Stimulated activated CD8-positive, alpha-beta memory T cell treated with anti-CD3 and anti-CD28 coated beads, Interleukin-7, amount 100 ng/mL, for 1 hour (primary cell): ENCODE data around the gene CACNA2D3.

Experiments
- DNase-seq, 2 donors: peaks; one replicate each; pipeline ENCODE4 v3.0.0-alpha.2; 2020; ENCODE audit warnings: low read depth in 2 of 2

CACNA2D3 gene

DNA sequence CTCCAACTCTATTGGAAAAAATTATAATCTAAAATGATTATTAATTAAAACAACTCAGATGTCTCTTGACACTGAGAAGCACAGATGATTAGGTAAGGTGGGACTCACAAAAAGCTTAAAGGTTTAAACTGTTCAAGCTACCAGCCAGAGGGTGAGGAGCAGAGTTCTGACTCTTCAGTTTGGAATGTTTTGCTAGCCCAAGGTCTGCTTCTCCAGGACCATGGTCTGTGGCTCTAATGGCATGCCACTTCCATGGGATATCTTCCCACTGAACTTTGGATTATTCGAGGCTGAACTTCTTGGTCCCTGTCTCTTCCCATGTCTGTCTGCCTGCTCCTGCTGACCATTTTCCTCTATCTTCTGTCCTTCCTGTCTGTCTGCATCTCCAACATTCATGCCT lies 49.2 kb downstream of the CACNA2D3 start:
- DNase-seq, result no peak

GRCh38 chr3:54171951-54172350 lies 49.6 kb downstream of the CACNA2D3 start:
- no peak for DNase-seq

DNA sequence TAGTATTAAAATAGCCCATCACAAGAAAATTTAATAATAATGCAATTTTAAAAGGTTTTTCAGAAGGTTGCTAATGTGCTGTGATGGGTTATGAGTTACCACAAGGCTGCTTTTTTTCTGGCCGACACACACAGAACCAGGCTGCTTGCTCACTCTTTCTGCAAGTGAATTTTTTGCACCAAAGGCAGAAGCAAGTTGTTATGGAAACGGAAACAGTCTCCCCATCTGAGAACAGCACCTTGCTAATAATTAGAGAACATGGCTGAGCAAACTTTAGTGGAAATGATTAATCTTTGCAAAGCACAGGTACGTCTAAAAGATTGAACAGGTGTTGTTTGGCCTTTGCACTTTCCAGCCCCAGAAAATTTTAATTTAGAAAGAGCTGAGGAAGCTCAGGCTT lies 51.0 kb downstream of the CACNA2D3 start:
- no peak for DNase-seq

DNA sequence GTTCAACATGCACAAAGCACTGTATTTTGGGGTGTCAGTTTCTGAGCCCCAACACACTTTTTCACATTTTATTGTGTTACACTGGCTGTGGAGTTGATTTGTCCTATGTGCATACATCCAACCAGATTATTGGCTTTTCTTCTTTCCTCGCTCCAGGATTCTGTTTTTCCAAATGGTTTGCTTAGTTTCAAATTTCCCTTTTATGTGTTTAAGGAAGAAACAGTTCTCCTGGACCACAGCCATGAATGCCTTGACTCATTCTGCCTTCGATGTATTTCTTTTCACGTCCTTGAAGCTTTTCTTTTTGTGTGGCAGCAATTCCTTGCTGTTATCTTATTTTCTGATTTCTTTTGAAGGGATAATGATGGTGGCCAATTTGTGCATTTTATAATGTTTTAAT lies 53.8 kb downstream of the CACNA2D3 start:
- no peak for DNase-seq

GRCh38 chr3:54177816-54178215 lies 55.5 kb downstream of the CACNA2D3 start:
- DNase-seq, result no peak

GRCh38 chr3:54178376-54178775 lies 56.0 kb downstream of the CACNA2D3 start:
- DNase-seq, result no peak

GRCh38 chr3:54180921-54181320 lies 58.6 kb downstream of the CACNA2D3 start:
- DNase-seq, result no peak

- DNase-seq, result no peak
These were observed 59.9 kb downstream of the CACNA2D3 start for GRCh38 chr3:54182242-54182641.

- no peak for DNase-seq
These were observed 63.4 kb downstream of the CACNA2D3 start for GRCh38 chr3:54185740-54186139.

- DNase-seq, result no peak
These were observed 65.9 kb downstream of the CACNA2D3 start for GRCh38 chr3:54188176-54188791.

DNA sequence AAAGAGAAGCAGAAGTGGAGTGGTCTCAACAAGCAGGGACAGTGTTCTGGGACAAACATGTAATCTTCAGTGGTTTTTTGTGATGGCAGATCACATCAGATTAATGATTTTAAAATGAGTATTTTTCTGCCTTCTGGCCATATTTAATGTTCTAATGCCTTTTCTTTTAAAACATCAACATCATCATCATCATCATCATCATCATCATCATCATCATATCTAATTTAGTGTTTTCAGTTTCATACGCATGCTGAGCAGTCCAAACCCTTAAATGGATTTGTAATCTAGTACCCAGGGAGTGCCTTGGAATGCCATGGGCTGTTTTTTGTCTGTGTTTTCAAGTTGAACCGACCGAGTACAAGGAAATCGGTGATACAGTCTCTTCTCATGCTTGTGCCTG lies 68.9 kb downstream of the CACNA2D3 start:
- no peak for DNase-seq

DNA sequence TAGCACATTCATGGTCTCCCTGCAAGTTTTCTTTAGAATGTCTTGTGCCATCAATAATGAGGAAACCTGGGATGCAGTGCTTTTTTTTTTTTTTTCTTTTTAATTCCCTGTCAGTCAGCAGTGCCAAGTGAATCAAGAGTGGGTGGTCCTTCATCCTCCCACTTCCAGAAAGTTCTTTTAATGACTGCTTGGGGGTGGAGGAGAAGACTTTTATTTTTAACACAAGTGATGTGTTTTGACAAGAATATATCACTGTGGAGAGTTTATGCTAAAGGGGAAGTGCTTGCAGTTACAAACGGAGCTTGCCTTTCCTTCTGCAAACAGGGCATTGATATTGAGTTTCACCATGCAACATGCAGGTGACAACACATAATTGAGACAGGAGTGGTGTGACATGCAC lies 69.7 kb downstream of the CACNA2D3 start:
- DNase-seq, result no peak

- DNase-seq, result no peak
These were observed 70.7 kb downstream of the CACNA2D3 start for GRCh38 chr3:54193093-54193492.

- DNase-seq, result no peak
These were observed 74.1 kb downstream of the CACNA2D3 start for GRCh38 chr3:54196360-54196991.

- no peak for DNase-seq
These were observed 75.2 kb downstream of the CACNA2D3 start for GRCh38 chr3:54197509-54197908.

DNA sequence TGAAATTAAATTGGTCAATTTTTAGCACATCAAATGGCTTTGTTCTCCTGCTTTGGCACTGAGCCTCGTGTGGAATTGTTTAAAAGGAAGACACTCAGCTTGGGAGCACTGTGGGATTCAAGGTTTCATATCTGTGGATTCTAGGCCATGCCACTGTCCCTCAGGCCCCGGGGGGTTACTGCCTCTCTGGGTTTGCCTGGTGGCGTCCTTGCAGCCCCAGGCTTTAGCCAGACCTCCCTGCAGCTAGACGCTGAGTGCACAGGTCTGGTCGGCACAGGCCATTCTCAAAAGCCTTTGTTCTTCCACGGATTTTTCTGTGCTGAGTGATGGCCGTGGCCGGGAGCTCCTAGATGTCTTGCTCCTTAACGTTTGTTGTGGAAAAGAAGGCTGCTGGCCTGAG lies 76.2 kb downstream of the CACNA2D3 start:
- DNase-seq, result no peak

GRCh38 chr3:54202054-54202453 lies 79.7 kb downstream of the CACNA2D3 start:
- no peak for DNase-seq

DNA sequence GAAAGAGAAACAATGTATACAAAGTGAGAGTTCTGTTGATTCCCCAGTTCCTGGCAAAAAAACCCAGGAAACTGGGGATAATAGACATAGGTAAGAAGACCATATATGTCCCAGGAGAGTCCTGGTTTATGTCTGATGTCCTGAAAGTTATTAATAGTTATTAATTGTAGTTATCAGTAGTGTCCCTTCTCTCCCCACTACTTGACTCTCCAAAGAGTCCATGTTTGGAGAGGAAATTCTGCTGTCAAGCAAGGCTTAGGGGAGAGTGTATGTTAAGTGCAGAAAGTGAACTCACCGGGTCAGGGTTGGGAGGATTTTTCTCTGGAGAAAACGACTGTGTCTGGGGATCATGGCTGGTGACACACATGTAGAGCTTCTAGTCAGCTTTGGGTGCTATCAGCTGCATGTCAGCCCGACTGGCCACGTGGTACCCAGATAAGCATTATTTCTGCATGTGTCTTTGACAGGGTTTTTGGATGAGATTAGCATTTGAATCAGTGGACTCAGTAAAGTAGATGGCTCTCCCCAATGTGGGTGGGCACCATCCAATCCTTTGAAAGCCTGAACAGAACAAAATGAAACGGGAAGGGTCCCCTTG lies 80.4 kb downstream of the CACNA2D3 start:
- no peak for DNase-seq

- no peak for DNase-seq
These were observed 84.5 kb downstream of the CACNA2D3 start for GRCh38 chr3:54206874-54207273.

- DNase-seq, result no peak
These were observed 88.7 kb downstream of the CACNA2D3 start for GRCh38 chr3:54211097-54211496.

- DNase-seq, result no peak
These were observed 90.4 kb downstream of the CACNA2D3 start for GRCh38 chr3:54212723-54213122.

DNA sequence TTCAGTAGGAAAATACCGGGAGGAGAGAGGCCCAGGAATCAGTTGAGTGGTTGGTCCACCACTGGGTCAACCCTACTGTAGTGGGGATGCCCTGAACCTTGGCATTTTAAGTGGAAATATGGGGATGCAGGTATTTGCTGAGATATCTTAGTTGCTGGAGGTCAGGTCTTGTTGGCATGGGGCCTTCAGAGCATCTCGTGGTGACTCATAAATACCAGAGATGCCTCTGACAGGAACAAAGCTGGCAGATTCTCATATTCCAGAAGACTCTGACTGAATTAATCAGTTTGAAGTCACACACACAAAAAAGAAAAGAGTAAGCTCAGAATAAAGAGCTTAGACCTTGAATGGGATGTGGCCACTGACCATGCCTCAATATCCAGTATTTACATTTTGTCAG lies 91.6 kb downstream of the CACNA2D3 start:
- no peak for DNase-seq

GRCh38 chr3:54214845-54215244 lies 92.5 kb downstream of the CACNA2D3 start:
- DNase-seq, result no peak

GRCh38 chr3:54215521-54215920 lies 93.2 kb downstream of the CACNA2D3 start:
- no peak for DNase-seq
